ENCODE results near the gene GTSE1.

The GTSE1 gene

GRCh38 chr22:46367707-46368191 lies 71.1 kb downstream of the GTSE1 start:
- no peak for FAIRE-seq

DNA sequence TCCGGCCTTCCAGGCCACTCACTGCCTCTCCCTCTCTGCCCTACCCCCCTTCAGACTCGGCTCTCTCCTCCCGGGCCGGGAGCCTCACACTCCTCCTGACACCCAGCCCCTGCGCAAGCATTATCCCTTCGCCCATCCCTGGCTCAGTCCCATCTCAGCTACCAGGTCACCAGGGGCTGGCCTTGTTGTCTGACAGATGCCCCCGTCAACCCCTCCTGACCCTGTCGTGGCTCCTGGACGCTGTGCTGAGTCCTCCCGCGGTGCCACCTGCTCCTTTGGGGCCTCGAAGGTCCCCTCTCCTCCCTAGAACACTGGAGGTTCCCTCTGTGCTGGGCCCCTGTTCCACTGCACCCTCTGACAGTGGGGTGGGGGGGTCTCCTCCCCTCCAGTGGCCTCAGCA lies 71.8 kb downstream of the GTSE1 start:
- no peak for FAIRE-seq

- FAIRE-seq: no peak
Observed at GRCh38 chr22:46368871-46369715, 72.4 kb downstream of the GTSE1 start.

- FAIRE-seq: no peak
Observed at GRCh38 chr22:46369716-46370583, 73.3 kb downstream of the GTSE1 start.

- FAIRE-seq: no peak
Observed at GRCh38 chr22:46370584-46371291, 74.1 kb downstream of the GTSE1 start.

- no peak for FAIRE-seq
Observed at GRCh38 chr22:46371623-46372226, 75.1 kb downstream of the GTSE1 start.

- no peak for FAIRE-seq
Observed at GRCh38 chr22:46372686-46373085, 76.0 kb downstream of the GTSE1 start.

- FAIRE-seq: no peak
Observed at GRCh38 chr22:46373159-46373558, 76.5 kb downstream of the GTSE1 start.

DNA sequence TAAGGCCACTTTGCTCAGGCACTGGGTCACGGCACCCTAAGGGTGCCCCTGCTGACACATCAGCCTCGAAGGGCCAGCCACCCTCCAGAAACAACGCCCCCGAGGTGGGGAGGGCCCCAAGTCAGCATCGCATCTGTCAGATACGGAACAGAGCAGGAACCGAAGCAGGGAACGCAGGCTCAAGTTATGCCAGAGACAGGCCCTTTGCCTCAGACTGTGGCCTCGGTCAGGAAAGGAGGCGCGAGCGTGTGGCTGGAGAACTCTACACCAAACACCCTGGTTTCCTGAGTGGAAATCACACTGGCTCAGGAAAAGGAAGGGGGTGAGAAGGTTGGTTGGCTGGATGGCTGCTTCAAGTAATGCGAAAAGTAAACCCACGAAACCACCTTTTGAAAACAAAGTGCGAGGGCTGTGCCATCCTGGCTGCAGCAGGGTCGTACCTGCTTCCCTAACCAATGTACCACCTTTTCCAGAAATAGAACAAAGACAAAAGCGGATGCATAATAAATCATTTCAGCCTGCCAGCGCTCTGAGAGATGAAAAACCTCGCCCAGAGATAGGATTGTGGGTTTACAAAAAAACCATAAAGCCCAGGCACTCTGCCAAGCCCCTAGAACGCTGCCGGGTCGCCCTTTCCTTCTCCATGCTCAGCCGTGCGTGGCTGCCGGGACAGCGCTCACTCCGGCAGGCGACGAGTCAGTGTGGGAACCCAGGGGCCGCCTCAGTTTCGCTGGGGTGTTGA lies 77.4 kb downstream of the GTSE1 start:
- no peak for FAIRE-seq

- FAIRE-seq: no peak
Observed at GRCh38 chr22:46374663-46375474, 78.2 kb downstream of the GTSE1 start.

DNA sequence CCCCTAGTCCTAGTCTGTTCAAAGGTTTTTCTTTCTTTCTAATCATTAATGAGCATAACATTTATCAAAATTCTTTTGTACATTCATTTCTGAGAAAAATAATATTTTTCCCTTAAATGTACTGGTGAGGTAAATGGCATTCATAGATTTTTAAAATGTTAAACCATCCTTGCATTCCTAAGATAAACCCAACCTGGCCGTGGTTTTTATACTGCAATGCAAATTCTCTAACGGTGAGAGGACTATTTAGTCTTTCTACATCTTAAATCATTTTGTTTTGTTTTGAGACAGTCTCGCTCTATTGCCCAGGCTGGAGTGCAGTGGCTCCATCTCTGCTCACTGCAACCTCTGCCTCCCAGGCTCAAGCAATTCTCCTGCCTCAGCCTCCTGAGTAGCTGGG lies 79.4 kb downstream of the GTSE1 start:
- no peak for FAIRE-seq

- no peak for FAIRE-seq
Observed at GRCh38 chr22:46376908-46377524, 80.3 kb downstream of the GTSE1 start.

DNA sequence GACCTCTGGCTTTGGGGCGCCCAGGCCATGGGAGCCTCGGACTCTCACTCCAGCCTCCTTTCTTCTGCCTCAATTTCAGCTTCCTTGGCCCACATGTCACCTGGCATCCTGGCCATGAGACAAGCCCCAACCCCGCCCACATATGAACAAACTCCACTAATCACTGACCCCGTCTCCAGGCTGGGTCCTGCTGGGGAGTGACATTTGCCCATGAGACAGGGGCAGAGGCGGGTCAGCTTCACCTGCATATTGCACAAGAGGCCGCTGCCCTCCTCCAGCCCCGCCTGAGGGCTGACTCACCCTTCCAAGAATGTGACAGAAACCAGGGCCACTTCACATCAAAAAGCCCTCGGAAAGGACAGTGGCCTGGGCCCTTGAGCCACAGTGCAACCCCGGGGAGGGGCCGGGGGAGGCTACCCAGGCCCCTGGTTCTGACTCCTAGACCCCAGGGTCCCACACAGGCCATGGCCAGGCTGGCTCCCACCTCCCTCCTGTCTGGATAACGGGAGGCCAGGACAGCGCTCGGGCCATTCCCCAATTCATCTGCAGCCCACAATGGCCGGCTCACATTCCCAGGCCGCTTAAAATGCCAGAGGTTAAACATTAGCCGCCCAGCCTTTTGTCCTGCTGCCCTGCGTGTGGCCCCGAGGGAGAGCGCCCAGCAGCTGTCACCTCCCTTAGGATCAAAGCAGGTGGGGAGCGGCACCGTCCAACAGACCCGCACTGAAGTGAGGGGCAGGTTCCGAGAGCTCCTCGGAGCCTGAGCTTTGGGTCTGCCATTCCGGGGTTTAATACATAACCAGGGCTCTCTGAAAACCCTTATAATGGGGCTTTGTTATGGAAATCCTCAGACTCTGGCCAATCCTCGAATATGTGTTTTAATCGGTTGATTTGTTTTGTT lies 81.1 kb downstream of the GTSE1 start:
- FAIRE-seq: no peak

DNA sequence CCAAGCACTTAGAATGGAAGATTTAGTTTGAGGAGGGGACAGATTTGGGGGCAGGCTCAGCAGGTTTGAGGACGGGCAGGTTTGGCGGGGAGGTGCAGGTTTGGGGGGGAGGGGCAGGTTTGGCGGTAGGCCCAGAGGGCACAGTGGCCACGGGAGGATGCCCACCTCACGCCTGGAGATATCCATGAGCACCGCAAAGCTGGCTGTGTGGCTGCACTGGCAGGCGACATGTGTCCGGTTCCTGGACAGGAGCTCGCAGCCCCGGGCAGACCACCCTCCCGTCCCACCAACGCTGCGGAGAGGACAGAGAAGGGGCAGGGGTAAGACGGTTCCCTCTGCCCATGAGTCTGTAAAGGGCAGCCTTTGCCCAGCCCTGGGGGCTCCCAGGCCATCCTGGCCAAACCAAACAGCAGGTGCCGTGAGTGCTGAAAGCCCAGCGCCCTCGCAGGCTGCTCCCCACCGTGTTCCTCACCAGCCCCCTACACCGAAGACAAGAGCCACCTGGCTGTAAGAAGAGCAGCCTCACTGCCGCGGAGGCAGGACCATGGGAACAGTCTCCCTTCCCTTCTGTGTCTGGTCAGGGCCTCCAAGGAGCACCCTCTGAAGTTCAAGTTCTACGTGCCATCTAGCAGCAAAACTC lies 81.9 kb downstream of the GTSE1 start:
- FAIRE-seq: no peak

- no peak for FAIRE-seq
Observed at GRCh38 chr22:46379066-46379930, 82.6 kb downstream of the GTSE1 start.

- no peak for FAIRE-seq
Observed at GRCh38 chr22:46380069-46380468, 83.4 kb downstream of the GTSE1 start.

Measured in endometrium (tissue), 2 donors.